Stimulated activated CD8-positive, alpha-beta memory T cell treated with anti-CD3 and anti-CD28 coated beads, Interleukin-4, amount 100 ng/mL, for 24 hours (primary cell): ENCODE results near the gene GATM.
"Not testable (repeated sequence)": the region's sequence is repeated elsewhere in the genome, so short reads cannot be mapped to it uniquely, and the experiment has no call there.

Source experiments
- DNase-seq: peaks from one replicate; pipeline ENCODE4 v3.0.0-alpha.2; 2020; ENCODE audit warnings: low read depth

Gene GATM

GRCh38 chr15:45351227-45351626 lies 27.1 kb downstream of the GATM start:
- no peak for DNase-seq

DNA sequence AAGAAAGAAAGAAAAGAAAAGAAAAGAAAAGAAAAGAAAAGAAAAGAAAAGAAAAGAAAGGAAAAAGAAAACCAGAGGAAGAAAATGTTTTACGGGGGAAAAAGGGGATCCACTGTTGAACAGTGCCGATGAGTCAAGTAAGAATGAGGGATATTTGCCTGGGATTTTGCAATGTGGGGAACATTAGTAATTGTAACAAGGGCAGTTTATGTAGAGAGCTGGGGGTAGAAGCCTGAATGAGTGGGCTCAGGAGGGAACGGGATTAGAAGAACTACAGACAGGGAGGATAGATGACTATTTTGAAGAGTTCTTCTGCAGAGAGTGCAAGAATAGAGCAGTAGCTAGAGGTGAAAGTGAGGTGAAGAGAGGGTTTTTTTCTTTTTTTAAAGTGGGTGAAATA lies 28.7 kb downstream of the GATM start:
- DNase-seq: no peak

DNA sequence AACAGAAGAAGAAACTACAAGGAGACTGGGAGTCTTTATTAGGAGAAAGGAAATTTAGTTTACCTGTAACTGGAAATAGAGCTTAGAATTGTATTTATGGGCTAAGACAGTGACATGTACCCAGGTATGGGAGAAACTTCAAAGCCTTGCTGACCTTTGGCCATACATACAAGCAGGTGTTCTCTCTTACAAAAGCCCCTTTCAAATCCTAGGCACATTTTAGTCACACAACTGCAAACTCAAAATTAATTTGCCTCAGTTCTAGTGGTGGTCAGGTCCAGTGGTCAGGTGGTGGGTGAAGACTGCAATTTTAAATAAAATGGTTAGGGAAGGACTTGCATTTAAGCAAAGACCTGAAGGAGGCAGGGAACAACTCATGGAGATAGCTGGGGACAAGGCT lies 30.4 kb downstream of the GATM start:
- no peak for DNase-seq

DNA sequence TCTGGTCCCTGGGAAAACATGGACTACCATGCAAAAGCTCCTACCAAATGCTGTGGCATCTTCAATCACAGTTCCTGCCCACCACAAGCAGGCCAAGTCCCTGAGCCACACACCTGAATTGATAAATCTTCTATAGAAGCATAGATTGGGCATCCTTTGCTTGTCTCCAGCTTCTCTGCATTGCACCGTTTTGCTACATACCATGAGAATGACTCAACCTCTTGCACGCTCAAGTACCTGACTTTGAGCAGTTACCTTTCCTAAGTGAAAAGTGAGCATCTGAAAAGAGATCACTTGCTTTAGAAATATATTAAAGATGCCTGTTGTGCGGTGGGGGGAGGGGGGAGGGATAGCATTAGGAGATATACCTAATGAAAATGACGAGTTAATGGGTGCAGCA lies 31.3 kb downstream of the GATM start:
- DNase-seq: no peak

DNA sequence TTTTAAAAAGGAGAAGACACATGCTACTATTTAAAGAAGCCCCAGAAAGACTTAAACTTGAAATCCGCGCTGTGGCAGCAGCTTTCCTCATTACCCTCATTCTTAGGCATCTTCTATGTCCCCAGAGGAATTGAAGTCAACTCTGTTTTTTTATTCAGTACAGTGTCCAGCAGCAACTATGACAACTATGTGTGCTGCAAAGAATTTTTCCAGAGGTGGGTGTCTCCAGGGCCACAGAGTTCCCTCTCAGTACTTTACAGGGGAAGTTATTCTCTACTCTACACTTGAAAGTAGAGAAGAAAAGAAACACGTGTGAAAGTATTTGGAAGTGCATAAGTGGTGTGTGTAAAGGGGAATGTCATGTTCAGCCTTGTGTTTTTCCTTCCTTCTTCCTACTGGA lies 32.0 kb downstream of the GATM start:
- DNase-seq: no peak

GRCh38 chr15:45343258-45343860 lies 35.0 kb downstream of the GATM start:
- no peak for DNase-seq

GRCh38 chr15:45341790-45342189 lies 36.6 kb downstream of the GATM start:
- no peak for DNase-seq

- DNase-seq: no peak
These were observed 37.9 kb downstream of the GATM start for GRCh38 chr15:45340429-45340828.

GRCh38 chr15:45338417-45338816 lies 39.9 kb downstream of the GATM start:
- DNase-seq: no peak

- no peak for DNase-seq
These were observed 41.1 kb downstream of the GATM start for GRCh38 chr15:45337224-45337623.

- DNase-seq: no peak
These were observed 44.8 kb downstream of the GATM start for GRCh38 chr15:45333550-45333949.

DNA sequence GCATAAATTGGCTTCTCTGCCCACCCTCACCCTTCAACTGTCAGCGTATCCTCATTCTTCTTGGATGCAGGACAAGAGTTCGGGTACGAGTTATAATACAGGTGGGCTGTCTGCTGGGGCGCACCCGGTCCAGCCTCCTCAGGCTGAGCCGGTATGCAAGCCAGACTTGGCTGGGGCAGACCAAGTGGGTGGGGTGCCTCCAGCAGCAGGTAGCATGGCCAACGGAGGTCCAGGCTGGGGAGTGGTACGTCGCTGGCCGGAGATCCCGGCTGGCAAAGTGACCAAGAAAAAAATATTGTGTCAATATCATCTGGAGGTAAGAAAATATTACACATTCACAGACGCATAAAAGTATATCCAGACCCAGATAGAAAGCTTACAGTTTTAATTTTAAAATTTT lies 45.6 kb downstream of the GATM start:
- DNase-seq: no peak

DNA sequence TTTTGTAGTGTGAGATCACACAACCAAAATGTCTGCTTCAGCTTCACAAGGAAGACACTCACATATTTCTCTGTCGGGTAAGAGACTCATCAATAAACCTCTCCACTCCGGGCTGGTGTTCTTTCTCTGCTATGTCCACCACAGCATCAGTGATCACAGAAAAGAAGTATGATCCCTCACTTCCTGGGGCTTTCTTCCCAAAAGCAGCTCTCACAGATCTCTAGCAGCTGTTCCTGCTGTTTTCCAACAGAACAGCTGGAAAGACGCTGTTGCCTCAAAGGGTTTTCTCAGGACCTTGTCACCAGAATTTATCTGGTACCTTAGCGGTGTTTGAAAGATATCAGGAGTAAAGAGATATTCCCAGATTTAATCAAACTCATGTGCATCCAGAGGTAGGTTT lies 46.4 kb downstream of the GATM start:
- no peak for DNase-seq

DNA sequence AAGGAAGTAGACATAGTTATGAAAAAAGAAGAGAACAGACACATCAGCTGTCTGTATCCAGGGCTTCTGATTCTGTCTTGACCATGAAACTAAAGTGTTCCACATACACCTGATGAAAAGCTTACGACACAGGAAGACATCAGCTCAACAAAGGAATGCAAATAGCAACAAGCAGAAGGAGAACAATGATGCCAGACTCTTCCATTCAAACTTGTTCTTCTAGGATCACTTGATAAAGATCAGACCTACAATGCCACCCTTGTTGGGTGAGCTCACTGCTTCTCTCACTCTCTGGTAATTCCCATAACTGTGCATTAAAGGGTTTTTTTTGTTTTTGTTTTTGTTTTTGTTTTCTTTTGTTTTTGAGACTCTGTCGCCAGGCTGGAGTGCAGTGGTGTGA lies 49.7 kb downstream of the GATM start:
- DNase-seq: no peak

DNA sequence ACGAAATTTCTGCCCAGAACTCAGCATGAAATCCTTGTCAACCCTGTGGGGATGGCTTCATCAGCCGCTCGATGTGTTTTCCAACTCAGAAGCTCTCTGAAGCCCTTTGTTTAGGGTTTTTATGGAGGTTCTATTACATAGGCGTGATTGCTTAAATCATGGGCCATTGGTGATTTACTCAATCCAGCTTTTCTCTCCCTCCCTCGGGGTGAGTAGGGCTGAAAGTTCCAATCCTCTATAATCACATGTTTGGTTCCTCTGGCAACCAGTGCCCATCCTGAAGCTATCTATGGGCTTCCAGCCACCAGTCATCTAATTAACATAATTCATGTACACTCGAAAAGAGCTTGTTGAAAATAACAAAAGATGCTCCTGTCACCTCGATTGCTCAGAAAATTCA lies 51.6 kb downstream of the GATM start:
- DNase-seq: no peak

- DNase-seq: no peak
These were observed 52.1 kb downstream of the GATM start for GRCh38 chr15:45326280-45326679.

DNA sequence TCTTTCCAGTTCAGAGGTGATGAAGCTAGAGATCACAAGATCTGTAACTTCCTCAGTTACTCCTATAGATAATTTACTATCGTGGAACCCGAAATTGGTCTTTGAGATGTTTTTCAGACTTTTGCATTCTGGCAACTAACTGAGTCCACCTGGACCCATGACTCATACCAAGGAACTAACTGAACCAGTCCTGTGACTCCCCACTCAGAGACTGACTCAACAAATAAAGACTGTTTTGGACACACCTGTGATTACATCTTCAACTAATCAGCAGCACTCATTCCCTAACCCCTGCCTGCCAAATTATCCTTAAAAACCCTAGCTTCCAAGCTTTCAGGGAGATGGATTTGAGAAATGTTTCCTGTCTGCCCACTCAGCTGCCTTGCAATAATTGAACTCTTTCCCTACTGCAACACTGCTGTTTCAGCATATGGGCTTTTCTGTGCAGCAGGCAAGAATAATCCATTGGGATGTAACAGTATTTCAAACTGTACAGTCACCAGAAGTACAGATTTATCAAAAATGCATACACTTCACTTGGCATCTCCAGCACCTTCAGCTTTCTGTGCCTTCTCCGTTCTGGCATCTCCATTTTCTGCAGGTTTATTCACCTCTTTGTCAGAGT lies 57.7 kb downstream of the GATM start:
- DNase-seq: no peak

GRCh38 chr15:45319472-45320214 lies 58.7 kb downstream of the GATM start:
- no peak for DNase-seq

- no peak for DNase-seq
These were observed 63.4 kb downstream of the GATM start for GRCh38 chr15:45314960-45315359.

DNA sequence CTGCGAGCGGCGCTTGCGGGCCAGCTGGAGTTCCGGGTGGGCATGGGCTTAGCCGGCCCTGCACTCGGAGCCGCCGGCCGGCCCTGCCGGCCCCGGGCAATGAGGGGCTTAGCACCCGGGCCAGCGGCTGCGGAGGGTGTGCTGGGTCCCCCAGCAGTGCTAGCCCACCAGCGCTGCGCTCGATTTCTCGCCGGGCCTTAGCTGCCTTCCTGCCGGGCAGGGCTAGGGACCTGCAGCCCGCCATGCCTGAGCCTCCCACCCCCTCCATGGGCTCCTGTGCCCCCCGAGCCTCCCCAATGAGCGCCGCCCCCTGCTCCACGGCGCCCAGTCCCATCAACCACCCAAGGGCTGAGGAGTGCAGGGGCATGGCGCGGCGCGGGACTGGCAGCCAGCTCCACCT lies 64.2 kb downstream of the GATM start:
- DNase-seq: not testable (repeated sequence)
